ENCODE measurements around the gene BRSK2. TPM values are rescaled to one million over a fixed set of nuclear protein-coding genes. Genes with fewer than 3 reads are reported as not detected.

BRSK2 gene
- total and polyA plus RNA-seq, 2 of the 4 experiments (the other 2 are of a cell fraction), result 0.18 to 0.62 TPM

DNA sequence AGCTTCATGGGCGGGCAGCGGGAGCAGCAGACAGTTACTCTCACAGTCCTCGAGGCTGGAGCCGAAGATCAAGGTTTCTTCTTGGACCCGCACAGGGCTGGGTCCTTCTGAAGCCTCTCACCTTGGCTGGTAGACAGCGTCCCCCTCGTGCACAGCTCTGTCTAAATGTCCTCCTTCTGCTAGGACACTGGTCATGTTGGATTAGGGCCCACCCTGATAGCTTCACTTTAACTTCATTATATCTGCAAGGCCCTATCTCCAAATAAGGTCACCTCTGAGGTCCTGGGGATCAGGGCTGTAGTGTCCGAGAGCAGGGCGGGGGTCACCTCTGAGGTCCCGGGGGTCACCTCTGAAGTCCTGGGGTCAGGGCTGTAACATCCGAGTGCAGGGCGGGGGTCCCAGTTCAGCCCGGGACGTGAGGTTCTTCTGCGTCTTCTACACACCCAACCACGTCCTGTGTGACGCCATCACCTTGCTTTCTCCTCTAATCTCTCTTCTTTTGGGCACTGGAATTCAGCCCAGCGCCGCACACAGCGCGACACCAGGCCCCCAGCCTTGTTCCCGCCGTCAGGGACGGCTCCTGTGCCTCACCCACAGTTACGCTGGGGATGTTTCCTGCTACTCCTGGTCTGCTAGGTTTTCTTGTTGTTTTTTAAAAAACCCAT is 46.2 kb upstream of the BRSK2 start:
- Histone ChIP-seq H3K14ac (replicated peaks; ENCODE audit: low read depth, low read length) (no peak overlapping the region), H2AK9ac (replicated peaks; ENCODE audit: low read depth, low read length, poor library complexity) (no peak overlapping the region), H2BK5ac (ENCODE audit: low read depth, low read length, poor library complexity, severe bottlenecking) (no peak overlapping the region), H2AK5ac (ENCODE audit: low read depth, low read length) (no peak overlapping the region), H2BK120ac (ENCODE audit: low read depth, low read length) (no peak overlapping the region), H3K9ac (ENCODE audit: low read depth, low read length) (no peak overlapping the region), H3K36me3 (ENCODE audit: control insufficient read depth, insufficient read depth, low read length) (no peaks in the 10 kb centered on the region), H3K18ac (ENCODE audit: low read depth, low read length) (no peak overlapping the region), H3K27ac (ENCODE audit: insufficient read depth, low read length) (no peak overlapping the region), H3K79me1 (ENCODE audit: low read depth in 1 of 2, low read length in 2 of 2) (no peaks in the 10 kb centered on the region), H3K9me1 (ENCODE audit: insufficient read depth, low read length) (peaks cover 4% of the 10 kb centered on the region; the same call in 1 of the 2 replicates), H2AFZ (replicated peaks; ENCODE audit: low read length, poor library complexity) (no peak overlapping the region), H3K4ac (ENCODE audit: low read depth, low read length) (no peak overlapping the region), H2BK20ac (ENCODE audit: low read depth, low read length) (no peak overlapping the region), H3K4me3 (ENCODE audit: insufficient read depth, low read depth, low read length) (no peak overlapping the region), H3K56ac (ENCODE audit: extremely low read depth, insufficient read depth, low read length) (no peak overlapping the region), H4K91ac (ENCODE audit: insufficient read depth, low read depth, low read length) (no peak overlapping the region), H3K27me3 (ENCODE audit: control insufficient read depth, insufficient read depth, low read length) (peaks cover 19% of the 10 kb centered on the region), H3K4me1 (ENCODE audit: control insufficient read depth, insufficient read depth, low read length) (0 out of 2 replicates have a peak, but pooled peaks cover 2% of the 10 kb centered on the region), H2BK15ac (ENCODE audit: low read depth, low read length) (no peak overlapping the region), H3K23ac (ENCODE audit: low read depth, low read length) (no peak overlapping the region), H3K4me2 (ENCODE audit: low read depth, low read length) (no peak overlapping the region), H4K8ac (ENCODE audit: low read depth in 2 of 2, low read length in 2 of 2) (no peak overlapping the region), H4K5ac (ENCODE audit: low read depth, low read length) (no peak overlapping the region), H4K20me1 (ENCODE audit: insufficient read depth, low read length) (no peaks in the 10 kb centered on the region), H3K9me3 (ENCODE audit: control insufficient read depth, insufficient read depth, low read length) (no peaks in the 10 kb centered on the region)
- BruUV-seq (replicated peaks), result no TSS peak
- ChIA-PET POLR2A (ENCODE audit: unreplicated experiment) (no interaction called here), CTCF (no interaction called here)
- ATAC-seq (ENCODE audit: low read depth) (no peak), DNase-seq (no peak)
- WGBS, 2 experiments (ENCODE audit: extremely low coverage in 2 of 2, insufficient read length in 1 of 2), result 83% methylated on average over 10 of the region's 25 CpGs; no CpG with 5 or more reads in 1 of the 2 experiments
- dilution Hi-C loops (cut with HindIII; ENCODE audit: low sequenced_read_pairs, unreplicated experiment) (no loop called here), in situ Hi-C loops (cut with MboI; ENCODE audit: low sequenced_read_pairs) (no loop called here), intact Hi-C loops (cut with micrococcal nuclease) (no loop called here)
- TF ChIP-seq, protein P1, sequence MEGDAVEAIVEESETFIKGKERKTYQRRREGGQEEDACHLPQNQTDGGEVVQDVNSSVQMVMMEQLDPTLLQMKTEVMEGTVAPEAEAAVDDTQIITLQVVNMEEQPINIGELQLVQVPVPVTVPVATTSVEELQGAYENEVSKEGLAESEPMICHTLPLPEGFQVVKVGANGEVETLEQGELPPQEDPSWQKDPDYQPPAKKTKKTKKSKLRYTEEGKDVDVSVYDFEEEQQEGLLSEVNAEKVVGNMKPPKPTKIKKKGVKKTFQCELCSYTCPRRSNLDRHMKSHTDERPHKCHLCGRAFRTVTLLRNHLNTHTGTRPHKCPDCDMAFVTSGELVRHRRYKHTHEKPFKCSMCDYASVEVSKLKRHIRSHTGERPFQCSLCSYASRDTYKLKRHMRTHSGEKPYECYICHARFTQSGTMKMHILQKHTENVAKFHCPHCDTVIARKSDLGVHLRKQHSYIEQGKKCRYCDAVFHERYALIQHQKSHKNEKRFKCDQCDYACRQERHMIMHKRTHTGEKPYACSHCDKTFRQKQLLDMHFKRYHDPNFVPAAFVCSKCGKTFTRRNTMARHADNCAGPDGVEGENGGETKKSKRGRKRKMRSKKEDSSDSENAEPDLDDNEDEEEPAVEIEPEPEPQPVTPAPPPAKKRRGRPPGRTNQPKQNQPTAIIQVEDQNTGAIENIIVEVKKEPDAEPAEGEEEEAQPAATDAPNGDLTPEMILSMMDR (conservative IDR thresholded peaks at IDR 0.05; ENCODE audit: low read depth, low read length), result no peak
- TF ChIP-seq CHD1 (IDR thresholded peaks at IDR 0.05; ENCODE audit: low read depth, low read length), result no peak
- no peak for TF ChIP-seq BHLHE40 (IDR thresholded peaks at IDR 0.05; ENCODE audit: low read depth, low read length)
- TF ChIP-seq RFX5 (IDR thresholded peaks at IDR 0.05; ENCODE audit: low read depth, low read length), result no peak
- TF ChIP-seq, protein P2, sequence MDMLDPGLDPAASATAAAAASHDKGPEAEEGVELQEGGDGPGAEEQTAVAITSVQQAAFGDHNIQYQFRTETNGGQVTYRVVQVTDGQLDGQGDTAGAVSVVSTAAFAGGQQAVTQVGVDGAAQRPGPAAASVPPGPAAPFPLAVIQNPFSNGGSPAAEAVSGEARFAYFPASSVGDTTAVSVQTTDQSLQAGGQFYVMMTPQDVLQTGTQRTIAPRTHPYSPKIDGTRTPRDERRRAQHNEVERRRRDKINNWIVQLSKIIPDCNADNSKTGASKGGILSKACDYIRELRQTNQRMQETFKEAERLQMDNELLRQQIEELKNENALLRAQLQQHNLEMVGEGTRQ (IDR thresholded peaks at IDR 0.05; ENCODE audit: low read depth, low read length), result no peak
- TF ChIP-seq FOS (IDR thresholded peaks at IDR 0.05; ENCODE audit: low read depth, low read length), result no peak
- no peak for TF ChIP-seq MXI1 (IDR thresholded peaks at IDR 0.05; ENCODE audit: borderline replicate concordance, low read depth, low read length)
- TF ChIP-seq POLR2A (IDR thresholded peaks at IDR 0.05; ENCODE audit: low read depth, low read length), result no peak
- TF ChIP-seq MAFK (IDR thresholded peaks at IDR 0.05; ENCODE audit: low read depth, low read length), result no peak
- TF ChIP-seq RCOR1 (IDR thresholded peaks at IDR 0.05; ENCODE audit: insufficient replicate concordance, low read length), result no peak
- TF ChIP-seq, protein P3, sequence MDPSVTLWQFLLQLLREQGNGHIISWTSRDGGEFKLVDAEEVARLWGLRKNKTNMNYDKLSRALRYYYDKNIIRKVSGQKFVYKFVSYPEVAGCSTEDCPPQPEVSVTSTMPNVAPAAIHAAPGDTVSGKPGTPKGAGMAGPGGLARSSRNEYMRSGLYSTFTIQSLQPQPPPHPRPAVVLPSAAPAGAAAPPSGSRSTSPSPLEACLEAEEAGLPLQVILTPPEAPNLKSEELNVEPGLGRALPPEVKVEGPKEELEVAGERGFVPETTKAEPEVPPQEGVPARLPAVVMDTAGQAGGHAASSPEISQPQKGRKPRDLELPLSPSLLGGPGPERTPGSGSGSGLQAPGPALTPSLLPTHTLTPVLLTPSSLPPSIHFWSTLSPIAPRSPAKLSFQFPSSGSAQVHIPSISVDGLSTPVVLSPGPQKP (IDR thresholded peaks at IDR 0.05; ENCODE audit: borderline replicate concordance, low read depth, low read length), result no peak
- TF ChIP-seq NFE2L2 (IDR thresholded peaks at IDR 0.05; ENCODE audit: low read depth, low read length), result no peak
- no peak for TF ChIP-seq SMC3 (IDR thresholded peaks at IDR 0.05; ENCODE audit: low read depth, low read length)
- TF ChIP-seq RAD21 (IDR thresholded peaks at IDR 0.05; ENCODE audit: low read length), result no peak
- TF ChIP-seq CEBPB (IDR thresholded peaks at IDR 0.05; ENCODE audit: low read depth, low read length), result no peak
- TF ChIP-seq MAZ (IDR thresholded peaks at IDR 0.05; ENCODE audit: borderline replicate concordance, low read depth, low read length), result no peak

Measured in IMR-90 (cell line).